HepG2 (cell line): ENCODE results near the gene PHIP. TPM values are rescaled to one million over a fixed set of nuclear protein-coding genes. Genes with fewer than 3 reads are reported as not detected.

Source experiments
- ATAC-seq: fragments of 200-7000 bp; cut with Tn5 transposase; 3 replicates; pipeline ENCODE4 v1.9.1; 2020; ENCODE audit warnings: mild to moderate bottlenecking, moderate library complexity
- BruUV-seq: library from RNA; stranded (reverse); fragments of 400-500 nt; replicated peaks from 2 replicates; lab custom pipeline; 2021; lab: Mats Ljungman, UMichigan
- CTCF ChIA-PET: fragments of 300-600 bp; formaldehyde crosslinking; extraction: SDS; loops from one replicate; lab custom pipeline; 2021; ENCODE audit warnings: low total read pairs, inconsistent platforms, low intra/inter-chr PET ratio; lab: Yijun Ruan, JAX
- POLR2A ChIA-PET: fragments of 350-600 bp; sonication (Branson Sonifier 250); formaldehyde crosslinking; loops from one replicate; lab custom pipeline; 2020; ENCODE audit warnings: antibody characterized with exemption, inconsistent platforms; lab: Yijun Ruan, JAX
- DNase-seq: peaks from one replicate; pipeline ENCODE4 v3.0.0-alpha.2; 2015; ENCODE audit warnings: low spot score
- FAIRE-seq: peaks from 3 replicates; lab custom pipeline; 2011; peaks lifted over from hg19 to GRCh38; lab: Jason Lieb, UNC
- H2AFZ ChIP-seq: one replicate; pipeline ENCODE4 v1.6.1; 2011; ENCODE audit warnings: low read length, inconsistent platforms
- H3K27ac ChIP-seq: fragments of 300-600 bp; 3 replicates; pipeline ENCODE4 v1.8.0; 2011; ENCODE audit warnings: mixed run types, mild to moderate bottlenecking, mixed read lengths, low read length, inconsistent platforms; ENCODE audit not compliant: insufficient read depth; ENCODE audit errors: extremely low read length
- H3K27me3 ChIP-seq, 2 experiments: fragments of 200-600 bp in 1 of 2; 2 replicates in 1 of 2; 3 replicates in 1 of 2; pipeline versions ENCODE4 v1.6.0 to v1.8.0; 2011; ENCODE audit warnings: low read length in 2 of 2, mild to moderate bottlenecking in 2 of 2, moderate library complexity in 2 of 2, inconsistent platforms in 1 of 2; ENCODE audit not compliant: insufficient read depth in 2 of 2, control insufficient read depth in 1 of 2
- H3K36me3 ChIP-seq, 2 experiments: fragments of 200-600 bp in 1 of 2; replicated peaks in 1 of 2; 2 replicates in 1 of 2; 3 replicates in 1 of 2; pipeline versions ENCODE4 v1.5.1 to v1.8.0; 2011; ENCODE audit warnings: low read length in 2 of 2, inconsistent platforms in 1 of 2; ENCODE audit not compliant: insufficient read depth in 2 of 2, control insufficient read depth in 1 of 2
- H3K4me1 ChIP-seq: 2 replicates; pipeline ENCODE4 v1.5.1; 2012; ENCODE audit warnings: low read length, inconsistent platforms; ENCODE audit not compliant: insufficient read depth
- H3K4me2 ChIP-seq: 2 replicates; pipeline ENCODE4 v1.6.0; 2011; ENCODE audit warnings: low read depth, low read length, inconsistent platforms
- H3K4me3 ChIP-seq, 3 experiments: fragments of 200-600 bp in 1 of 3; sonication (generic), shearing (Covaris generic) in 1 of 3; replicated peaks in 1 of 3; 2 replicates each; pipeline ENCODE4 v1.5.1; 2011 to 2016; ENCODE audit warnings: low read length in 3 of 3, inconsistent platforms in 2 of 3, low read depth in 2 of 3, mild to moderate bottlenecking in 2 of 3, control low read depth in 1 of 3, mixed read lengths in 1 of 3; ENCODE audit not compliant: insufficient read depth in 1 of 3
- H3K79me2 ChIP-seq: one replicate; pipeline ENCODE4 v1.6.1; 2011; ENCODE audit warnings: low read length, inconsistent platforms; ENCODE audit not compliant: insufficient read depth
- H3K9ac ChIP-seq: 2 replicates; pipeline ENCODE4 v1.6.0; 2011; ENCODE audit warnings: mild to moderate bottlenecking, low read depth, low read length, inconsistent platforms; ENCODE audit not compliant: insufficient read depth
- H3K9me3 ChIP-seq: 2 replicates; pipeline ENCODE4 v1.5.1; 2012; ENCODE audit warnings: mild to moderate bottlenecking, low read length
- H4K20me1 ChIP-seq: 2 replicates; pipeline ENCODE4 v1.6.0; 2011; ENCODE audit warnings: inconsistent platforms, mild to moderate bottlenecking, low read length, moderate library complexity; ENCODE audit not compliant: insufficient read depth
- CAMTA2 ChIP-seq: sonication (generic); formaldehyde crosslinking; IDR thresholded peaks from 2 replicates; pipeline ENCODE4 v1.4.0; 2020; ENCODE audit warnings: mild to moderate bottlenecking, missing genetic modification reagents, borderline replicate concordance
- EHMT2 ChIP-seq: fragments of 200-600 bp; sonication (generic); IDR thresholded peaks from 2 replicates; pipeline ENCODE4 v1.7.0; 2017; ENCODE audit warnings: antibody characterized with exemption, low read depth, low read length, borderline replicate concordance
- EP300 ChIP-seq, 3 experiments: sonication (generic) in 1 of 3; formaldehyde crosslinking in 1 of 3; IDR thresholded peaks; 2 replicates each; pipeline versions ENCODE4 v1.5.1 to v1.6.1; 2011 to 2020; ENCODE audit warnings: low read depth in 2 of 3, low read length in 2 of 3, borderline replicate concordance in 1 of 3, improper control_type of control experiment in 1 of 3, mild to moderate bottlenecking in 1 of 3, missing genetic modification reagents in 1 of 3, moderate library complexity in 1 of 3
- GATAD2A ChIP-seq: IDR thresholded peaks from 2 replicates; pipeline ENCODE4 v1.6.1; 2016
- JDP2 ChIP-seq: sonication (generic); formaldehyde crosslinking; IDR thresholded peaks from 2 replicates; pipeline ENCODE4 v1.8.1; 2022; ENCODE audit warnings: missing genetic modification reagents, borderline replicate concordance
- RNF2 ChIP-seq: fragments of 450-650 bp; conservative IDR thresholded peaks from 2 replicates; pipeline ENCODE4 v1.6.1; 2016; ENCODE audit warnings: low read depth
- SALL1 ChIP-seq: sonication (generic); formaldehyde crosslinking; IDR thresholded peaks from 2 replicates; pipeline ENCODE4 v1.8.0; 2022; ENCODE audit warnings: mild to moderate bottlenecking, missing genetic modification reagents
- SALL2 ChIP-seq: sonication (generic); formaldehyde crosslinking; IDR thresholded peaks from 2 replicates; pipeline ENCODE4 v1.8.1; 2023; ENCODE audit warnings: mild to moderate bottlenecking, missing genetic modification reagents, inconsistent platforms
- ZNF20 ChIP-seq: sonication (generic); formaldehyde crosslinking; IDR thresholded peaks from 2 replicates; pipeline ENCODE4 v1.4.0; 2020; ENCODE audit warnings: mild to moderate bottlenecking, moderate library complexity, missing genetic modification reagents
- ZNF367 ChIP-seq: sonication (generic); formaldehyde crosslinking; IDR thresholded peaks from 2 replicates; pipeline ENCODE4 v1.4.0; 2020; ENCODE audit warnings: missing genetic modification reagents, borderline replicate concordance
- ZNF841 ChIP-seq: sonication (generic); formaldehyde crosslinking; IDR thresholded peaks from 2 replicates; pipeline ENCODE4 v1.8.1; 2023; ENCODE audit warnings: missing genetic modification reagents, borderline replicate concordance
- WGBS: methylation state at CpG from one replicate; pipeline ENCODE4 v1.1.6; 2017; ENCODE audit warnings: low lambda C conversion rate; 5-methylcytosine and 5-hydroxymethylcytosine counted together
- in situ Hi-C: cut with HindIII; loops from 2 replicates; pipeline ENCODE4 v1.10.0; 2017; ENCODE audit warnings: low pct_unique_long_range_greater_than_20kb; ENCODE audit not compliant: extremely low pct_ligation_motif_present
- intact Hi-C: fragments of 100-400 bp; cut with micrococcal nuclease; formaldehyde crosslinking; loops from one replicate; pipeline ENCODE4 v1.10.0; 2022; ENCODE audit not compliant: unreplicated experiment
- polyA plus RNA-seq, 8 experiments: library from polyadenylated mRNA; depleted of rRNA in 3 of 8; stranded (reverse) in 7 of 8; unstranded in 1 of 8; fragments of >200 nt; fragmentation: Illumina TruSeq in 4 of 8; extraction: Trizol in 4 of 8; gene quantifications; 2 replicates each; pipeline versions ENCODE4 v1.2.1 to v1.2.3, GENCODE V29; 2011 to 2016; ENCODE audit warnings: low read depth in 4 of 8, missing spikeins in 1 of 8, mixed read lengths in 1 of 8; ENCODE audit not compliant: insufficient read depth in 1 of 8
- total RNA-seq, 5 experiments: library from RNA; depleted of rRNA; stranded (reverse); fragments of >200 nt; fragmentation: Illumina TruSeq; extraction: Trizol; gene quantifications; 2 replicates each; pipeline ENCODE4 v1.2.3, GENCODE V29; 2016; ENCODE audit warnings: low read depth in 1 of 5
- TF ChIP-seq, protein P1 (sequence below): sonication (generic); formaldehyde crosslinking; IDR thresholded peaks from 2 replicates; pipeline ENCODE4 v1.4.0; 2020; ENCODE audit warnings: mild to moderate bottlenecking, missing genetic modification reagents
- TF ChIP-seq, protein P2 (sequence below): sonication (generic); formaldehyde crosslinking; conservative IDR thresholded peaks from 2 replicates; pipeline ENCODE4 v1.4.0; 2020; ENCODE audit warnings: missing genetic modification reagents
- TF ChIP-seq, protein P3 (sequence below): sonication (generic); formaldehyde crosslinking; IDR thresholded peaks from 2 replicates; pipeline ENCODE4 v1.5.0; 2020; ENCODE audit warnings: missing genetic modification reagents

Gene PHIP
- total and polyA plus RNA-seq, 2 of the 13 experiments (the other 11 are each of a cell fraction or from before 2014, with no cell fraction given): 6.5 to 23.5 TPM

DNA sequence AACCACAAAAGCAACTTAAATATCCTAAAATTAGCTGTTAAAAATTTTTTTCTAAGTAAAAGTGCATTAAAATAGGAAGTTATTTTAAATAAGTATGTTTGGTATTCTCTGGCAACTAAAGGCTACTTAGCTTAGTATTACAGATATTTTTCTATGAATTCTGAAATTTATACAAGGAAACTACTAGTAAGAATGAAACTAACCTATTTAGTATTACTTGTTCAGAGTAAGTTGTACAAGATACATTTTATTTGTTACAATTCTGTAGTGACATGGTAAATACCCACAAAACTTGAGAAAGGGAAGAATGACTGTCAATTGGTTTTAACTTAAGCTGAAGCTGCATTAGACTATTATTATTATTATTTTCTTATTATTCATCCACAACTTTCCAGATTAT, 6.5 kb downstream of the PHIP start (continued):
- TF ChIP-seq, protein P1, sequence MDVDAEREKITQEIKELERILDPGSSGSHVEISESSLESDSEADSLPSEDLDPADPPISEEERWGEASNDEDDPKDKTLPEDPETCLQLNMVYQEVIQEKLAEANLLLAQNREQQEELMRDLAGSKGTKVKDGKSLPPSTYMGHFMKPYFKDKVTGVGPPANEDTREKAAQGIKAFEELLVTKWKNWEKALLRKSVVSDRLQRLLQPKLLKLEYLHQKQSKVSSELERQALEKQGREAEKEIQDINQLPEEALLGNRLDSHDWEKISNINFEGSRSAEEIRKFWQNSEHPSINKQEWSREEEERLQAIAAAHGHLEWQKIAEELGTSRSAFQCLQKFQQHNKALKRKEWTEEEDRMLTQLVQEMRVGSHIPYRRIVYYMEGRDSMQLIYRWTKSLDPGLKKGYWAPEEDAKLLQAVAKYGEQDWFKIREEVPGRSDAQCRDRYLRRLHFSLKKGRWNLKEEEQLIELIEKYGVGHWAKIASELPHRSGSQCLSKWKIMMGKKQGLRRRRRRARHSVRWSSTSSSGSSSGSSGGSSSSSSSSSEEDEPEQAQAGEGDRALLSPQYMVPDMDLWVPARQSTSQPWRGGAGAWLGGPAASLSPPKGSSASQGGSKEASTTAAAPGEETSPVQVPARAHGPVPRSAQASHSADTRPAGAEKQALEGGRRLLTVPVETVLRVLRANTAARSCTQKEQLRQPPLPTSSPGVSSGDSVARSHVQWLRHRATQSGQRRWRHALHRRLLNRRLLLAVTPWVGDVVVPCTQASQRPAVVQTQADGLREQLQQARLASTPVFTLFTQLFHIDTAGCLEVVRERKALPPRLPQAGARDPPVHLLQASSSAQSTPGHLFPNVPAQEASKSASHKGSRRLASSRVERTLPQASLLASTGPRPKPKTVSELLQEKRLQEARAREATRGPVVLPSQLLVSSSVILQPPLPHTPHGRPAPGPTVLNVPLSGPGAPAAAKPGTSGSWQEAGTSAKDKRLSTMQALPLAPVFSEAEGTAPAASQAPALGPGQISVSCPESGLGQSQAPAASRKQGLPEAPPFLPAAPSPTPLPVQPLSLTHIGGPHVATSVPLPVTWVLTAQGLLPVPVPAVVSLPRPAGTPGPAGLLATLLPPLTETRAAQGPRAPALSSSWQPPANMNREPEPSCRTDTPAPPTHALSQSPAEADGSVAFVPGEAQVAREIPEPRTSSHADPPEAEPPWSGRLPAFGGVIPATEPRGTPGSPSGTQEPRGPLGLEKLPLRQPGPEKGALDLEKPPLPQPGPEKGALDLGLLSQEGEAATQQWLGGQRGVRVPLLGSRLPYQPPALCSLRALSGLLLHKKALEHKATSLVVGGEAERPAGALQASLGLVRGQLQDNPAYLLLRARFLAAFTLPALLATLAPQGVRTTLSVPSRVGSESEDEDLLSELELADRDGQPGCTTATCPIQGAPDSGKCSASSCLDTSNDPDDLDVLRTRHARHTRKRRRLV: no peak
- TF ChIP-seq RNF2: no peak

DNA sequence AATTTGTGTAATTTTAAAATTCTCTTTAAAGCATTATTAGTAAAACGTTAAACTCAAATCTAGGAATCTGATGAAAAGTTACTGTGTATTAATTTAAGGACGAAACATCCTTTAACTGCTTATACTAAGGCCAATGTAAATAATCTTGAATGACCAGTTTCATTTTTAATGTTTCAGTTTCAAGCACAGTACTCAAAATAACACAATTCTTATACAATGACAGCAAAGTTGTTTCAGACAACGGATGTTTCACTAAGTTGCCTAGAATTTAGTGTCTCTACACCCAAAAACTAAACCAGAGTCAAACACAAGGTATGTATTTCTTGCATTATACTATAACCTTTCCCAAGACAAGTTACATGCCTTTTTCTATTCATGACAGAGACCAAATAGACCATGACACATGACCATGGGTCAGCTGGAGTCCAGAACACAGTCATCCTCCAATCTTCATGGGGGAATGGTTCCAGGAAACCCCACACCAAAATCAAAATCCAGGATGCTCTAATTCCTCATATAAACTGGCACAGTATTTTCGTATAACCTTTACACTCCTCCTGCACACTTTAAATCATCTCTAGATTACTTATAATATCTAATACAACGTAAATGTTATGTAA, 7.7 kb downstream of the PHIP start:
- WGBS: 95% methylated on average over 5 of the region's 5 CpGs
- POLR2A ChIA-PET: no interaction called here
- peaks cover 90% of the 10 kb centered on the region for H3K79me2 ChIP-seq
- TF ChIP-seq GATAD2A (CRISPR knock-in tag) (no peak), JDP2 (CRISPR knock-in tag) (no peak), ZNF367 (no peak), ZNF20 (CRISPR knock-in tag) (no peak), EP300 (IDR thresholded peaks at IDR 0.05; ENCODE audit: low read depth in 2 of 2, low read length in 2 of 2) (no peak), EP300 (CRISPR knock-in tag; IDR thresholded peaks at IDR 0.05; ENCODE audit: borderline replicate concordance) (no peak), ZNF841 (CRISPR knock-in tag) (no peak), EHMT2 (no peak), SALL1 (no peak), CAMTA2 (CRISPR knock-in tag) (no peak), SALL2 (CRISPR knock-in tag) (no peak)
- TF ChIP-seq, protein P2, sequence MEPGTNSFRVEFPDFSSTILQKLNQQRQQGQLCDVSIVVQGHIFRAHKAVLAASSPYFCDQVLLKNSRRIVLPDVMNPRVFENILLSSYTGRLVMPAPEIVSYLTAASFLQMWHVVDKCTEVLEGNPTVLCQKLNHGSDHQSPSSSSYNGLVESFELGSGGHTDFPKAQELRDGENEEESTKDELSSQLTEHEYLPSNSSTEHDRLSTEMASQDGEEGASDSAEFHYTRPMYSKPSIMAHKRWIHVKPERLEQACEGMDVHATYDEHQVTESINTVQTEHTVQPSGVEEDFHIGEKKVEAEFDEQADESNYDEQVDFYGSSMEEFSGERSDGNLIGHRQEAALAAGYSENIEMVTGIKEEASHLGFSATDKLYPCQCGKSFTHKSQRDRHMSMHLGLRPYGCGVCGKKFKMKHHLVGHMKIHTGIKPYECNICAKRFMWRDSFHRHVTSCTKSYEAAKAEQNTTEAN (CRISPR knock-in tag): no peak
- TF ChIP-seq, protein P3, sequence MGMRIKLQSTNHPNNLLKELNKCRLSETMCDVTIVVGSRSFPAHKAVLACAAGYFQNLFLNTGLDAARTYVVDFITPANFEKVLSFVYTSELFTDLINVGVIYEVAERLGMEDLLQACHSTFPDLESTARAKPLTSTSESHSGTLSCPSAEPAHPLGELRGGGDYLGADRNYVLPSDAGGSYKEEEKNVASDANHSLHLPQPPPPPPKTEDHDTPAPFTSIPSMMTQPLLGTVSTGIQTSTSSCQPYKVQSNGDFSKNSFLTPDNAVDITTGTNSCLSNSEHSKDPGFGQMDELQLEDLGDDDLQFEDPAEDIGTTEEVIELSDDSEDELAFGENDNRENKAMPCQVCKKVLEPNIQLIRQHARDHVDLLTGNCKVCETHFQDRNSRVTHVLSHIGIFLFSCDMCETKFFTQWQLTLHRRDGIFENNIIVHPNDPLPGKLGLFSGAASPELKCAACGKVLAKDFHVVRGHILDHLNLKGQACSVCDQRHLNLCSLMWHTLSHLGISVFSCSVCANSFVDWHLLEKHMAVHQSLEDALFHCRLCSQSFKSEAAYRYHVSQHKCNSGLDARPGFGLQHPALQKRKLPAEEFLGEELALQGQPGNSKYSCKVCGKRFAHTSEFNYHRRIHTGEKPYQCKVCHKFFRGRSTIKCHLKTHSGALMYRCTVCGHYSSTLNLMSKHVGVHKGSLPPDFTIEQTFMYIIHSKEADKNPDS (CRISPR knock-in tag): no peak

More for the DNA sequence above, 7.7 kb downstream of the PHIP start:
- no peak for FAIRE-seq
- H3K4me3 ChIP-seq: no peak overlapping the region
- H3K9ac ChIP-seq: no peak overlapping the region
- intact Hi-C loops (loop anchor here (10.0 kb wide), 1 partner anchor 206 kb away; the partner anchor contains the start of gene IRAK1BP1), in situ Hi-C loops (no loop called here)
- H3K27ac ChIP-seq: no peak overlapping the region
- no peak overlapping the region for H3K4me2 ChIP-seq
- BruUV-seq: no TSS peak
- CTCF ChIA-PET: no interaction called here
- no peak for ATAC-seq
- no peaks in the 10 kb centered on the region for H3K27me3 ChIP-seq
- H4K20me1 ChIP-seq: peaks cover 7% of the 10 kb centered on the region
- no peaks in the 10 kb centered on the region for H3K9me3 ChIP-seq
- DNase-seq: no peak
- H2AFZ ChIP-seq: no peak overlapping the region
- peaks cover 19% of the 10 kb centered on the region for H3K4me1 ChIP-seq
- H3K36me3 ChIP-seq: peaks cover 1 to 10% of the 10 kb centered on the region in 2 experiments; a peak in 1 of 5 replicates
